K562 (cell line): ENCODE results near the gene ARHGEF18. TPM values are rescaled to one million over a fixed set of nuclear protein-coding genes. Genes with fewer than 3 reads are reported as not detected.
A peak's percentile ranks its signal among the peaks of the same experiment; 100 is the strongest.

Source experiments
- ADNP ChIP-seq: fragments of 200-800 bp; sonication (Bioruptor generic); IDR thresholded peaks from 2 replicates; pipeline ENCODE4 v1.6.1; 2016; ENCODE audit warnings: missing genetic modification characterization, missing compliant biosample characterization
- ARID1B ChIP-seq: fragments of 450-650 bp; IDR thresholded peaks from 2 replicates; pipeline ENCODE4 v1.6.1; 2016; ENCODE audit warnings: antibody characterized with exemption, mild to moderate bottlenecking, inconsistent platforms
- ARNT ChIP-seq, 2 experiments: fragments of 450-650 bp; IDR thresholded peaks; 2 replicates each; pipeline ENCODE4 v1.6.1; 2016; ENCODE audit warnings: mild to moderate bottlenecking in 1 of 2
- CBFA2T2 ChIP-seq: fragments of 450-650 bp; conservative IDR thresholded peaks from 2 replicates; pipeline ENCODE4 v1.6.1; 2017; ENCODE audit warnings: mild to moderate bottlenecking
- CC2D1A ChIP-seq: fragments of 450-650 bp; IDR thresholded peaks from 2 replicates; pipeline ENCODE4 v1.6.1; 2017; ENCODE audit warnings: mild to moderate bottlenecking
- CEBPG ChIP-seq, 3 experiments: fragments of 200-800 bp in 1 of 3; sonication (Bioruptor generic) in 1 of 3; sonication (generic) in 1 of 3; formaldehyde crosslinking in 1 of 3; IDR thresholded peaks in 2 of 3; conservative IDR thresholded peaks in 1 of 3; 2 replicates each; pipeline versions ENCODE4 v1.6.1 to v1.8.0; 2016 to 2022; ENCODE audit warnings: missing compliant biosample characterization in 2 of 3, missing genetic modification characterization in 2 of 3, mild to moderate bottlenecking in 1 of 3, missing genetic modification reagents in 1 of 3
- FOSL1 ChIP-seq: fragments of 200-800 bp; sonication (Bioruptor generic); conservative IDR thresholded peaks from 2 replicates; pipeline ENCODE4 v1.6.1; 2016; ENCODE audit warnings: missing genetic modification characterization, missing compliant biosample characterization
- KHSRP ChIP-seq: fragments of 450-650 bp; IDR thresholded peaks from 2 replicates; pipeline ENCODE4 v1.6.1; 2017
- NFXL1 ChIP-seq: fragments of 450-650 bp; formaldehyde crosslinking; IDR thresholded peaks from 2 replicates; pipeline ENCODE4 v1.4.0; 2021; ENCODE audit warnings: mild to moderate bottlenecking
- TCF3 ChIP-seq: sonication (generic); formaldehyde crosslinking; IDR thresholded peaks from 2 replicates; pipeline ENCODE4 v1.4.0; 2020; ENCODE audit warnings: mild to moderate bottlenecking, missing genetic modification reagents
- TCF7L2 ChIP-seq: fragments of 150-350 bp; IDR thresholded peaks from 2 replicates; pipeline ENCODE4 v1.6.1; 2016; ENCODE audit warnings: low read depth, mild to moderate bottlenecking, low read length, moderate library complexity
- ZBTB7A ChIP-seq: IDR thresholded peaks from 2 replicates; pipeline ENCODE4 v1.6.1; 2011; ENCODE audit warnings: low read depth, mild to moderate bottlenecking, low read length, moderate library complexity, borderline replicate concordance; ENCODE audit not compliant: control insufficient read depth
- ZNF592 ChIP-seq: fragments of 450-650 bp; IDR thresholded peaks from 2 replicates; pipeline ENCODE4 v1.6.1; 2017; ENCODE audit warnings: antibody characterized with exemption, mild to moderate bottlenecking
- polyA plus RNA-seq, 8 experiments: library from polyadenylated mRNA; depleted of rRNA in 4 of 8; stranded (reverse) in 5 of 8; unstranded in 3 of 8; fragments of >200 nt; fragmentation: Nextera tagmentation in 2 of 8; fragmentation: Illumina TruSeq in 1 of 8; extraction: Ambion mirVana in 2 of 8; extraction: Trizol in 1 of 8; gene quantifications; 2 replicates each; pipeline versions ENCODE4 v1.2.1 to v1.2.3, GENCODE V29; 2011 to 2014; ENCODE audit warnings: inconsistent platforms in 1 of 8, missing spikeins in 1 of 8
- total RNA-seq, 7 experiments: library from RNA; depleted of rRNA in 6 of 7; stranded (reverse); fragments of >200 nt in 6 of 7; fragmentation: Illumina TruSeq in 2 of 7; extraction: Trizol in 2 of 7; gene quantifications; 2 replicates each; pipeline versions ENCODE4 v1.2.1 to v1.2.3, GENCODE V29; 2011 to 2021; ENCODE audit warnings: low replicate concordance in 1 of 7
- TF ChIP-seq, protein P1 (sequence below): fragments of 450-650 bp; IDR thresholded peaks from 2 replicates; pipeline ENCODE4 v1.6.1; 2018; ENCODE audit warnings: mild to moderate bottlenecking, low read depth; ENCODE audit not compliant: partially characterized antibody
- TF ChIP-seq, protein P2 (sequence below): fragments of 250-450 bp; sonication (Bioruptor Pico); IDR thresholded peaks from 2 replicates; pipeline ENCODE4 v1.5.0; 2021; ENCODE audit warnings: mild to moderate bottlenecking, borderline replicate concordance
- TF ChIP-seq, protein P3 (sequence below): fragments of 250-450 bp; sonication (Bioruptor Pico); IDR thresholded peaks from 2 replicates; pipeline ENCODE4 v1.5.0; 2021

Gene ARHGEF18
- total and polyA plus RNA-seq, 9 of the 15 experiments (the other 6 are each of a cell fraction or from before 2014, with no cell fraction given): 0.04 to 16.5 (median 4.5) TPM

DNA sequence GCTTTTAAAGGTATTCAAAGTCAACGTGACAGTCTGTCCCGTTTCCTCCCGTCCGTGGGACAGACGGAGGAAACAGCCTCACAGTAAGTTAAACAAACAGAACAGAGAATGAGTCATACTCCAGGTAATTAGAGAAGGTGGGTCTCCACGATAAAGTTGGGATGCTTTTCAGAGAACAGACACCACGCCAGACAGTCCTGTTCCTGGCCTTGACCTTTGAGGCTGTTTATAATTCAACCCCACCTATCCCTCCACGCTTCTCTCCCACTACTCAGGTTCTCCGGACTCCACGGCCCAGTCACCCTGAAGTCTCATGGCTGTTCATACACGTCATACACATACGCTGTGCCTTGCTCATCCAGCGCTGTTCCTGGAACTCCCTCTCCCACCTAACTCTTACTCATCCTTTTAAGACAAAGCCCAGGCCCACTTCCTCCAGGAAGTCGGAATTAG, 42.5 kb downstream of the ARHGEF18 start (continued):
- TF ChIP-seq CEBPG (CRISPR knock-in tag; IDR thresholded peaks at IDR 0.05) (no peak), CEBPG (tag; conservative IDR thresholded peaks at IDR 0.05 in 1 of 2, IDR thresholded peaks at IDR 0.05 in 1 of 2) (no peak), ZNF592 (no peak), TCF7L2 (no peak), CC2D1A (no peak), ARID1B (peak; percentile 67), ADNP (tag) (no peak), KHSRP (no peak), CBFA2T2 (0 out of 2 replicates have a peak, but pooled peaks have one; percentile 10), ZBTB7A (no peak), FOSL1 (peak; percentile 84), NFXL1 (no peak), ARNT (IDR thresholded peaks at IDR 0.05) (no peak), TCF3 (peak; percentile 30; the same call in 1 of the 2 replicates)
- TF ChIP-seq, protein P1, sequence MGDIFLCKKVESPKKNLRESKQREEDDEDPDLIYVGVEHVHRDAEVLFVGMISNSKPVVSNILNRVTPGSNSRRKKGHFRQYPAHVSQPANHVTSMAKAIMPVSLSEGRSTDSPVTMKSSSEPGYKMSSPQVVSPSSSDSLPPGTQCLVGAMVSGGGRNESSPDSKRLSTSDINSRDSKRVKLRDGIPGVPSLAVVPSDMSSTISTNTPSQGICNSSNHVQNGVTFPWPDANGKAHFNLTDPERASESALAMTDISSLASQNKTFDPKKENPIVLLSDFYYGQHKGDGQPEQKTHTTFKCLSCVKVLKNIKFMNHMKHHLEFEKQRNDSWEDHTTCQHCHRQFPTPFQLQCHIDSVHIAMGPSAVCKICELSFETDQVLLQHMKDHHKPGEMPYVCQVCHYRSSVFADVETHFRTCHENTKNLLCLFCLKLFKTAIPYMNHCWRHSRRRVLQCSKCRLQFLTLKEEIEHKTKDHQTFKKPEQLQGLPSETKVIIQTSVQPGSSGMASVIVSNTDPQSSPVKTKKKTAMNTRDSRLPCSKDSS: no peak
- TF ChIP-seq, protein P2, sequence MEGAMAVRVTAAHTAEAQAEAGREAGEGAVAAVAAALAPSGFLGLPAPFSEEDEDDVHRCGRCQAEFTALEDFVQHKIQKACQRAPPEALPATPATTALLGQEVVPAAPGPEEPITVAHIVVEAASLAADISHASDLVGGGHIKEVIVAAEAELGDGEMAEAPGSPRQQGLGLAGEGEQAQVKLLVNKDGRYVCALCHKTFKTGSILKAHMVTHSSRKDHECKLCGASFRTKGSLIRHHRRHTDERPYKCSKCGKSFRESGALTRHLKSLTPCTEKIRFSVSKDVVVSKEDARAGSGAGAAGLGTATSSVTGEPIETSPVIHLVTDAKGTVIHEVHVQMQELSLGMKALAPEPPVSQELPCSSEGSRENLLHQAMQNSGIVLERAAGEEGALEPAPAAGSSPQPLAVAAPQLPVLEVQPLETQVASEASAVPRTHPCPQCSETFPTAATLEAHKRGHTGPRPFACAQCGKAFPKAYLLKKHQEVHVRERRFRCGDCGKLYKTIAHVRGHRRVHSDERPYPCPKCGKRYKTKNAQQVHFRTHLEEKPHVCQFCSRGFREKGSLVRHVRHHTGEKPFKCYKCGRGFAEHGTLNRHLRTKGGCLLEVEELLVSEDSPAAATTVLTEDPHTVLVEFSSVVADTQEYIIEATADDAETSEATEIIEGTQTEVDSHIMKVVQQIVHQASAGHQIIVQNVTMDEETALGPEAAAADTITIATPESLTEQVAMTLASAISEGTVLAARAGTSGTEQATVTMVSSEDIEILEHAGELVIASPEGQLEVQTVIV (CRISPR knock-in tag): no peak
- TF ChIP-seq, protein P3, sequence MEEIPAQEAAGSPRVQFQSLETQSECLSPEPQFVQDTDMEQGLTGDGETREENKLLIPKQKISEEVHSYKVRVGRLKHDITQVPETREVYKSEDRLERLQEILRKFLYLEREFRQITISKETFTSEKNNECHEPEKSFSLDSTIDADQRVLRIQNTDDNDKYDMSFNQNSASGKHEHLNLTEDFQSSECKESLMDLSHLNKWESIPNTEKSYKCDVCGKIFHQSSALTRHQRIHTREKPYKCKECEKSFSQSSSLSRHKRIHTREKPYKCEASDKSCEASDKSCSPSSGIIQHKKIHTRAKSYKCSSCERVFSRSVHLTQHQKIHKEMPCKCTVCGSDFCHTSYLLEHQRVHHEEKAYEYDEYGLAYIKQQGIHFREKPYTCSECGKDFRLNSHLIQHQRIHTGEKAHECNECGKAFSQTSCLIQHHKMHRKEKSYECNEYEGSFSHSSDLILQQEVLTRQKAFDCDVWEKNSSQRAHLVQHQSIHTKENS: no peak
